B cell (primary cell): ENCODE results near the gene BOC.

ENCODE experiments used
- CTCF ChIP-seq: fragments of 200-600 bp; IDR thresholded peaks from one replicate; pipeline ENCODE4 v1.8.0; 2022; ENCODE audit warnings: antibody characterized with exemption, mild to moderate bottlenecking
- EZH2 ChIP-seq: IDR thresholded peaks from 2 replicates; pipeline ENCODE4 v1.6.1; 2012; ENCODE audit warnings: borderline replicate concordance, low read depth, mild to moderate bottlenecking, moderate library complexity, low read length; ENCODE audit not compliant: insufficient read depth, poor library complexity, severe bottlenecking

- TF ChIP-seq CTCF (no peak), EZH2 (no peak)
Observed at GRCh38 chr3:113247675-113248458, 36.5 kb downstream of the BOC start.
